Breast epithelium (tissue), 3 donors: ENCODE measurements around the gene ZNF750.

Source experiments
- POLR2A ChIP-seq: fragments of 450-650 bp; IDR thresholded peaks from one replicate; pipeline ENCODE4 v1.6.1; 2016; ENCODE audit warnings: antibody characterized with exemption, mild to moderate bottlenecking, moderate library complexity
- POLR2AphosphoS5 ChIP-seq, 3 donors: sonication (generic); formaldehyde crosslinking; IDR thresholded peaks; one replicate each; pipeline ENCODE4 v1.6.1; 2017; ENCODE audit warnings: antibody characterized with exemption in 3 of 3
- TF ChIP-seq, protein P1 (sequence below), 3 donors: fragments of 450-650 bp; IDR thresholded peaks; one replicate each; pipeline ENCODE4 v1.5.1; 2016 to 2017; ENCODE audit warnings: antibody characterized with exemption in 3 of 3, mild to moderate bottlenecking in 3 of 3, moderate library complexity in 3 of 3

DNA sequence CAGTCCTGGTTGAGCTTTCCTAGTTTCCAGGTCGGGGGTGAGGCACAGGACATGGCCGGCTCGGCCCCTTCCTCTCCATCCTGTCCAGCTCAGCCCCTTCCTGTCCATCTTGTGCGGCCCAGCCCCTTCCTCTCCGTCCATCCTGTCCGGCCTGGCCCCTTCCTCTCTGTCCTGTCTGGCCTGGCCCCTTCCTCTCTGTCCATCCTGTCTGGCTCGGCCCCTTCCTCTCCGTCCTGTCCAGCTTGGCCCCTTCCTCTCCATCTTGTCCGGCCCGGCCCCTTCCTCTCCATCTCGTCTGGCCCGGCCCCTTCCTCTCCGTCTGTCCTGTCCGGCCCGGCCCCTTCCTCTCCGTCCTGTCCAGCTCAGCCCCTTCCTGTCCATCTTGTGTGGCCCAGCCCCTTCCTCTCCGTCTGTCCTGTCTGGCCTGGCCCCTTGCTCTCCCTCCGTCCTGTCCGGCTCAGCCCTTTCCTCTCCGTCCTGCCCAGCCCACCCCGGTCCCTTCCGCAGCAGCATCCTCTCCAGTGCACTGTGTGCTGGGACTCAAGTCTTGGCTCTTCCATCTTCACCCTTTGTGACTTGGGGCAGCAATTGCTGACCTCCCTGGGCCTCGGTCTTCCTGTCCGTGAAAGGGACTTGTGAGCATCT is 5.5 kb upstream of the ZNF750 start:
- TF ChIP-seq POLR2AphosphoS5 (IDR thresholded peaks at IDR 0.05), result no peak
- TF ChIP-seq, protein P1, sequence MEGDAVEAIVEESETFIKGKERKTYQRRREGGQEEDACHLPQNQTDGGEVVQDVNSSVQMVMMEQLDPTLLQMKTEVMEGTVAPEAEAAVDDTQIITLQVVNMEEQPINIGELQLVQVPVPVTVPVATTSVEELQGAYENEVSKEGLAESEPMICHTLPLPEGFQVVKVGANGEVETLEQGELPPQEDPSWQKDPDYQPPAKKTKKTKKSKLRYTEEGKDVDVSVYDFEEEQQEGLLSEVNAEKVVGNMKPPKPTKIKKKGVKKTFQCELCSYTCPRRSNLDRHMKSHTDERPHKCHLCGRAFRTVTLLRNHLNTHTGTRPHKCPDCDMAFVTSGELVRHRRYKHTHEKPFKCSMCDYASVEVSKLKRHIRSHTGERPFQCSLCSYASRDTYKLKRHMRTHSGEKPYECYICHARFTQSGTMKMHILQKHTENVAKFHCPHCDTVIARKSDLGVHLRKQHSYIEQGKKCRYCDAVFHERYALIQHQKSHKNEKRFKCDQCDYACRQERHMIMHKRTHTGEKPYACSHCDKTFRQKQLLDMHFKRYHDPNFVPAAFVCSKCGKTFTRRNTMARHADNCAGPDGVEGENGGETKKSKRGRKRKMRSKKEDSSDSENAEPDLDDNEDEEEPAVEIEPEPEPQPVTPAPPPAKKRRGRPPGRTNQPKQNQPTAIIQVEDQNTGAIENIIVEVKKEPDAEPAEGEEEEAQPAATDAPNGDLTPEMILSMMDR (IDR thresholded peaks at IDR 0.05), result no peak
- no peak for TF ChIP-seq POLR2A
